Thoracic aorta (tissue), 2 donors: Measurements from ENCODE around the gene SLC22A23. TPM values are rescaled to one million over a fixed set of nuclear protein-coding genes. Genes with fewer than 3 reads are reported as not detected.
A peak's percentile ranks its signal among the peaks of the same experiment; 100 is the strongest.

Source experiments
- ATAC-seq: fragments of 150-250 bp; one replicate; pipeline ENCODE4 v1.8.0; 2017; ENCODE audit warnings: low read depth; ENCODE audit not compliant: insufficient number of reproducible peaks, low FRiP score
- DNase-seq: peaks from one replicate; pipeline ENCODE4 v3.0.0-alpha.2; 2020; ENCODE audit warnings: low spot score
- H3K27ac ChIP-seq, 2 donors: fragments of 200-600 bp; sonication (generic); 1 replicate in 1 of 2; 2 replicates in 1 of 2; pipeline ENCODE4 v1.5.1; 2016; ENCODE audit warnings: mild to moderate bottlenecking in 2 of 2, moderate library complexity in 2 of 2
- H3K27me3 ChIP-seq: fragments of 200-600 bp; sonication (generic); replicated peaks from 2 replicates; pipeline ENCODE4 v1.6.0; 2016; ENCODE audit warnings: mild to moderate bottlenecking; ENCODE audit not compliant: insufficient read depth
- H3K36me3 ChIP-seq: fragments of 200-600 bp; sonication (generic); one replicate; pipeline ENCODE4 v1.5.1; 2016
- H3K4me1 ChIP-seq, 2 donors: fragments of 200-600 bp; sonication (generic); 1 replicate in 1 of 2; 2 replicates in 1 of 2; pipeline versions ENCODE4 v1.5.1 to v1.6.0; 2016; ENCODE audit warnings: low read depth in 2 of 2, mild to moderate bottlenecking in 1 of 2; ENCODE audit not compliant: control insufficient read depth in 1 of 2
- H3K4me3 ChIP-seq: fragments of 200-600 bp; sonication (generic); 2 replicates; pipeline ENCODE4 v1.5.1; 2016; ENCODE audit warnings: mild to moderate bottlenecking
- H3K9me3 ChIP-seq: fragments of 200-600 bp; sonication (generic); 2 replicates; pipeline ENCODE4 v1.5.1; 2016
- CTCF ChIP-seq: fragments of 200-600 bp; sonication (generic); IDR thresholded peaks from one replicate; pipeline ENCODE4 v1.5.1; 2019; ENCODE audit warnings: antibody characterized with exemption
- total RNA-seq, 2 donors: library from RNA; depleted of rRNA; stranded (reverse); fragments of >200 nt; gene quantifications; one replicate each; pipeline versions ENCODE4 v1.1.0 to v1.2.3, GENCODE V29; 2016

Gene SLC22A23
- total RNA-seq, 2 donors from 2014 or later = 5.1 to 9.7 TPM

DNA sequence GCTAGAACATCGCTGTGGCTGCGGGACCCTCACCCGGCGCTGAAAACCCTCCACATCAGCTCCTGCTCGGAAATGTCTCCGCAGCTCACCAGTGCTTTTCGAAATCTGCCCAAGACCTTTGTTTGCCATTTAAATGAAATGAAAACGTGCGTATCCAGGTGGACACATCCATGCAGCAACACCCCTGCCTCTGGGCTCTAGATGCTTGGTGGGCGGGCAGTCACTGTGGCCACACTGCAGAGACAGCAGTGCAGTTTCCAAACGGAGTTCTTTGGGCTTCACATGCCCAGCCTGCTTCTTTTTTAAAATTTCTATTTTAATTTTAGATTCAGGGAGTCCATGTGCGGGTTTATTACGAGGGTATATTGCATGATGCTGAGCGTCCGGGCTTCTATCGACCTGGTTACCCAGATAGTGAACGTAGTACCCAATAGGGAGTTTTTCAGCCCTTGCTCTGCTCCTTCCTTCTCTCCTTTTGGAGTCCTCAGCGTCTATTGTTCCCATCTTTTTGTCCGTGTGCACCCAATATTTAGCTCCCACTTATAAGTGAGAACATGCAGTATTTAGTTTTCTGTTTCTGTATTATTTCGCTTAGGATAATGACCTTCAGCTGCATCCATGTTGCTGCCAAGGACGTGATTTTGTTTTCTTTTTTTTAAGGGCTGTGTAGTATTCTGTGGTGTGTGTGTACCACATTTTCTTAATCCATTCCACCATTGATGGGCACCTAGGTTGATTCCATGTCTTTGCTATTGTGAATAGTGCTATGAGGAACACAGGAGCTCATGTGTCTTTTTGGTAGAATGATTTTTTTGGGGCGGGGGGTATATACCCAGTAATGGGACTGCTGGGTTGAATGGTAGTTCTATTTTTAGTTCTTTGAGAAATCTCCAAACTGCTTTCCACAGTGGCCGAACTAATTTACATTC is 224.6 kb downstream of the SLC22A23 start:
- Histone ChIP-seq H3K9me3 (no peaks in the 10 kb centered on the region), H3K4me3 (peak overlapping the region; percentile 73), H3K27ac (no peak overlapping the region), H3K27me3 (peaks cover 36% of the 10 kb centered on the region), H3K36me3 (no peaks in the 10 kb centered on the region), H3K4me1 (peaks cover 23 to 48% of the 10 kb centered on the region in 2 donors)
- DNase-seq (no peak), ATAC-seq (no peak)
- no peak for TF ChIP-seq CTCF

GRCh38 chr6:3231247-3232016 is 225.4 kb downstream of the SLC22A23 start:
- peak; percentile 46 for ATAC-seq

GRCh38 chr6:3230900-3231246 is 226.0 kb downstream of the SLC22A23 start:
- H3K27me3 ChIP-seq = peaks cover 36% of the 10 kb centered on the region
- ATAC-seq = no peak
- H3K27ac ChIP-seq = no peak overlapping the region
- H3K36me3 ChIP-seq = no peaks in the 10 kb centered on the region
- peaks cover 26 to 57% of the 10 kb centered on the region in 2 donors for H3K4me1 ChIP-seq
- H3K4me3 ChIP-seq = peak overlapping the region; percentile 73
- H3K9me3 ChIP-seq = no peaks in the 10 kb centered on the region
- TF ChIP-seq CTCF = no peak
- no peak for DNase-seq

More at GRCh38 chr6:3231247-3232016, 225.4 kb downstream of the SLC22A23 start:
- no peak for TF ChIP-seq CTCF
- peaks cover 26 to 57% of the 10 kb centered on the region in 2 donors for H3K4me1 ChIP-seq
- no peaks in the 10 kb centered on the region for H3K9me3 ChIP-seq
- no peak overlapping the region for H3K27ac ChIP-seq
- no peaks in the 10 kb centered on the region for H3K36me3 ChIP-seq
- peak overlapping the region; percentile 73 for H3K4me3 ChIP-seq
- DNase-seq = no peak
- H3K27me3 ChIP-seq = peaks cover 36% of the 10 kb centered on the region

GRCh38 chr6:3230256-3230882 is 226.5 kb downstream of the SLC22A23 start:
- H3K27me3 ChIP-seq = peaks cover 36% of the 10 kb centered on the region
- H3K4me1 ChIP-seq = peaks cover 26 to 57% of the 10 kb centered on the region in 2 donors
- H3K4me3 ChIP-seq = peak overlapping the region; percentile 73
- no peaks in the 10 kb centered on the region for H3K36me3 ChIP-seq
- no peak for DNase-seq
- TF ChIP-seq CTCF = no peak
- H3K9me3 ChIP-seq = no peaks in the 10 kb centered on the region
- no peak overlapping the region for H3K27ac ChIP-seq
- no peak for ATAC-seq
